CD4-positive, CD25-positive, alpha-beta regulatory T cell (primary cell): ENCODE measurements around the gene CHEK2. TPM values are rescaled to one million over a fixed set of nuclear protein-coding genes. Genes with fewer than 3 reads are reported as not detected.
"Not testable (repeated sequence)": the region's sequence is repeated elsewhere in the genome, so short reads cannot be mapped to it uniquely, and the experiment has no call there.

Source experiments
- ATAC-seq, 2 donors: fragments of 150-1000 bp; cut with Tn5 transposase; one replicate each; pipeline ENCODE4 v1.10.0; 2021; ENCODE audit warnings: low read depth in 2 of 2, moderate number of reproducible peaks in 2 of 2, moderate library complexity in 1 of 2
- DNase-seq, 3 donors: peaks; one replicate each; pipeline versions ENCODE4 v3.0.0 to v3.0.0-alpha.2; 2012 to 2022; ENCODE audit warnings: mixed read lengths in 1 of 3
- H3K27ac ChIP-seq: one replicate; pipeline ENCODE4 v1.7.0; 2013; ENCODE audit warnings: mild to moderate bottlenecking, low read length; ENCODE audit not compliant: insufficient read depth, poor library complexity, severe bottlenecking
- H3K27me3 ChIP-seq: one replicate; pipeline ENCODE4 v1.7.0; 2013; ENCODE audit warnings: low read length; ENCODE audit not compliant: control insufficient read depth, insufficient read depth
- H3K36me3 ChIP-seq: one replicate; pipeline ENCODE4 v1.7.0; 2013; ENCODE audit warnings: mild to moderate bottlenecking, low read length, moderate library complexity; ENCODE audit not compliant: control insufficient read depth, insufficient read depth
- H3K4me1 ChIP-seq: 2 replicates; pipeline ENCODE4 v1.7.0; 2013; ENCODE audit warnings: mild to moderate bottlenecking, low read length; ENCODE audit not compliant: insufficient read depth, control insufficient read depth, poor library complexity, severe bottlenecking
- H3K4me3 ChIP-seq: one replicate; pipeline ENCODE4 v1.7.0; 2013; ENCODE audit warnings: low read depth, mild to moderate bottlenecking, low read length, moderate library complexity
- H3K9me3 ChIP-seq, 2 experiments: 1 replicate in 1 of 2; 2 replicates in 1 of 2; pipeline ENCODE4 v1.7.0; 2013; ENCODE audit warnings: low read length in 2 of 2, mild to moderate bottlenecking in 1 of 2, moderate library complexity in 1 of 2; ENCODE audit not compliant: control insufficient read depth in 2 of 2
- H3K27ac Mint-ChIP-seq, 3 donors: one replicate each; pipeline ENCODE4 v1.8.0; 2020 to 2022; ENCODE audit warnings: mild to moderate bottlenecking in 3 of 3, mixed read lengths in 3 of 3, moderate library complexity in 2 of 3
- H3K27me3 Mint-ChIP-seq: one replicate; pipeline ENCODE4 v1.8.0; 2022; ENCODE audit warnings: mild to moderate bottlenecking, mixed read lengths
- H3K36me3 Mint-ChIP-seq: one replicate; pipeline ENCODE4 v1.8.0; 2020; ENCODE audit warnings: mixed read lengths
- H3K4me1 Mint-ChIP-seq, 4 donors: one replicate each; pipeline ENCODE4 v1.8.0; 2020 to 2022; ENCODE audit warnings: mixed read lengths in 4 of 4, mild to moderate bottlenecking in 1 of 4
- H3K4me3 Mint-ChIP-seq, 4 donors: one replicate each; pipeline ENCODE4 v1.8.0; 2020 to 2022; ENCODE audit warnings: mild to moderate bottlenecking in 4 of 4, mixed read lengths in 4 of 4, moderate library complexity in 3 of 4
- H3K9me3 Mint-ChIP-seq, 7 donors: one replicate each; pipeline ENCODE4 v1.8.0; 2020 to 2022; ENCODE audit warnings: mixed read lengths in 7 of 7, mild to moderate bottlenecking in 3 of 7, moderate library complexity in 2 of 7
- polyA plus RNA-seq, 4 donors: library from polyadenylated mRNA; unstranded; fragments of 300-500 nt; fragmentation: Illumina TruSeq; gene quantifications; one replicate each; pipeline ENCODE4 v1.2.3, GENCODE V29; 2021
- total RNA-seq: library from RNA; stranded (reverse); gene quantifications from one replicate; pipeline ENCODE4 v1.2.3, GENCODE V29; 2022

Gene CHEK2
- total and polyA plus RNA-seq, 5 donors from 2014 or later: 6.9 to 11.8 (median 8.9) TPM

DNA sequence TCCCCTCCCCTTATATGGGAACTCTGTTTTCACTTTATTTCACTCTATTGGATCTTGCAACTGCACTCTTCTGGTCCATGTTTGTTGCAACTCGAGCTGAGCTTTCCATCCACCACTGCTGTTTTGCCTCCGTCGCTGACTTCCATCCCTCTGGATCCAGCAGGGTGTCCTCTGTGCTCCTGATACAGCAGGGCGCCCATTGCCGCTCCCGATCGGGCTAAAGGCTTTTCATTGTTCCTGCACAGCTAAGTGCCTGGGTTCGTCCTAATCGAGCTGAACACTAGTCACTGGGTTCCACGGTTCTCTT is 19.8 kb upstream of the CHEK2 start:
- no peak for DNase-seq
- Histone ChIP-seq H3K27ac (no peak overlapping the region), H3K4me3 (no peak overlapping the region), H3K4me1 (no peaks in the 10 kb centered on the region), H3K36me3 (no peaks in the 10 kb centered on the region), H3K27me3 (no peaks in the 10 kb centered on the region), H3K9me3 (no peaks in the 10 kb centered on the region)
- no peaks in the 10 kb centered on the region for H3K4me1 Mint-ChIP-seq
- H3K4me3 Mint-ChIP-seq: no peak overlapping the region
- H3K9me3 Mint-ChIP-seq: peaks cover 0 to 1% (median 0%) of the 10 kb centered on the region in 7 donors
- no peak overlapping the region for H3K27ac Mint-ChIP-seq
- peaks cover 7% of the 10 kb centered on the region for H3K36me3 Mint-ChIP-seq
- H3K27me3 Mint-ChIP-seq: peaks cover 4% of the 10 kb centered on the region
- no peak for ATAC-seq

DNA sequence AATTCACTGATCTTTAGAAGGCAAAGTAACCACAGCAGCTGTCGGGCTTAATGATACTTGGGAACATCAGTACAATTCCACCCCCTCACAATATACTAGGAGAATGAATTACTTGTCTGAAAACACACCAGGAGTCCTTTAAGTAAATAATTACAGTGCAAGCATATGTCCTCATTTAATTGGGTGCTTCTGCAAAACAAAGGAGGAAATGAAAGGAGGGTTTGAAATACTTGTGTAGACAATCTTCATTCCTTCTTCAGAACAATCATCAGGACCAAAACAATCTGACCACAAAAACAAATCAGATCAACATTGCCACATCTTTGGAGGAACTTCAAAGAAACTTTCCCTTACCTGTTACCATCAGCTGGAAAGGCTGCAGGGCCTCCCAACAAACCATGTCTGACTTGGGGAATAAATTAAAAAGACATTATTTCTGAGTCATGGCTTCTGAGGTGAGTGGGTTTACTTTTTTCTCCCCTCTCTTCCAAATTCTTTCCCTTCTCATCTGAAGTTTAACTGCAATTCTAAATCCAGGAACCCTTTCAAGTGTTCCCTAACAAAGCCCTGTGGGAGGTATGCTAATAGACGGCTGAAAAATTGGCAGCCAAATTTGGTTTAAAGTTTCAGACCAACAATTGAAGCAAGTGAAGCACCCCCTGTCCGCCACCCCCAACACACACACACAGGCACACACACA is 18.4 kb upstream of the CHEK2 start:
- Mint-ChIP-seq H3K27ac (no peak overlapping the region), H3K4me3 (no peak overlapping the region), H3K4me1 (no peaks in the 10 kb centered on the region), H3K36me3 (peaks cover 7% of the 10 kb centered on the region), H3K27me3 (no peaks in the 10 kb centered on the region), H3K9me3 (peaks cover 0 to 1% (median 0%) of the 10 kb centered on the region in 7 donors)
- Histone ChIP-seq H3K9me3 (no peaks in the 10 kb centered on the region), H3K27me3 (no peaks in the 10 kb centered on the region), H3K27ac (no peak overlapping the region), H3K4me3 (no peak overlapping the region), H3K4me1 (no peaks in the 10 kb centered on the region), H3K36me3 (no peaks in the 10 kb centered on the region)
- ATAC-seq (no peak), DNase-seq (no peak)

DNA sequence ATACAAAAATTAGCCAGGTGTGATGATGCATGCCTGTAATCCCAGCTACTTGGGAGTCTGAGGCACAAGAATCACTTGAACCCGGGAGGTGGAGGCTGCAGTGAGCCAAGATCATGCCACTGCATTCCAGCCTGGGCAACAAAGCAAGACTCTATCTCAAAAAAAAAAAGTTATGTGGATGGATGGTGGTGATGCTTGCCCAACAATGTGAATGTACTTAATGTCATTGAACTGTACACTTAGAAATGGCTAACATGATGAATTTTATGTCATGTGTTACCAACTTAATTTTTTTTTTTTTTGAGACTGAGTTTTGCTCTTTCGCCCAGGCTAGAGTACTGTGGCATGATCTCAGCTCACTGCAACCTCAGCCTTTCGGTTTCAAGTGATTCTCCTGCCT is 12.9 kb upstream of the CHEK2 start:
- H3K9me3 ChIP-seq, H3K4me3 ChIP-seq, DNase-seq, H3K4me1 ChIP-seq, H3K27ac Mint-ChIP-seq, H3K27me3 Mint-ChIP-seq, H3K36me3 ChIP-seq, H3K27me3 ChIP-seq, H3K9me3 Mint-ChIP-seq, H3K27ac ChIP-seq, H3K4me1 Mint-ChIP-seq, ATAC-seq, H3K4me3 Mint-ChIP-seq: not testable (repeated sequence)
- H3K36me3 Mint-ChIP-seq: peaks cover 16% of the 10 kb centered on the region

DNA sequence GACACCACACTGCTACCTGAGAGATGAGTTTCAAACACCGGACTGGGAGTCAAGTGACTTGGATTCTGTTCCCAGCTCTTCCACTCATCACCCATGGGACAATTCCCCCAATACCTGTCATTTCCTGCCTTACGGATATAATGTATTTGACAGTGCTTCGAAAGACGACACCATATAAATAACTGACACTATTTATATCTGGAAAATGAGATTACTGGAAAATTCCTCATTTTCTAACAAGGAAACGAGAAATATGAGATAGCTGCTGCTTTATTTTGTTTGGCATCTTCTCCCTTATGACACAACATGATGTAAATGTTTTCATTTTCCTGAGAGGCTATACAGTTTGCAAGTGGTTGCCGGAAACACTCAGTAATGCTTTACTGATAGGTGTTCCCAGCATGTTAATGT is 8.9 kb upstream of the CHEK2 start:
- ATAC-seq: no peak
- Mint-ChIP-seq H3K27ac (no peak overlapping the region), H3K4me1 (peaks cover 4 to 8% (median 5%) of the 10 kb centered on the region in 4 donors), H3K27me3 (no peaks in the 10 kb centered on the region), H3K9me3 (no peaks in the 10 kb centered on the region), H3K36me3 (peaks cover 26% of the 10 kb centered on the region), H3K4me3 (no peak overlapping the region)
- Histone ChIP-seq H3K27me3 (no peaks in the 10 kb centered on the region), H3K36me3 (peaks cover 20% of the 10 kb centered on the region), H3K27ac (no peak overlapping the region), H3K4me3 (no peak overlapping the region), H3K4me1 (no peaks in the 10 kb centered on the region), H3K9me3 (no peaks in the 10 kb centered on the region)
- no peak for DNase-seq

DNA sequence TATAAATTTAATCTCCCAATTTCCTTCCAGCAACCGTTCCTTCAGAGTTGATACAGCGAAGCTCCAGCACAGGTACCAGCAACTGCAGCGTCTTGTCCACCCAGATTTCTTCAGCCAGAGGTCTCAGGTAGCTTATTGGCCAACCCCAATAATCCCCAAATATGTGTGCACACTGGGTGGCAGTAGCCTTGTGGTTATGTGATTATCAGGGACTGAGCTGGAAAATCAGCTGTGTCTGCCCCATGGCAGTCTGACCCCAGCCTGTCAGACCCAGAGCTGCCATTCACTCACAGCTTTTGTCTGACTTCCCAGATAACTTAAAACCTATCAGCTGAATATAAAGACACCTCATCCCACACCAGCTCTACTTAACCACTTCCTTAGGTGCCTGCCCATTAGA is 2.2 kb upstream of the CHEK2 start:
- Mint-ChIP-seq H3K4me3 (peak overlapping the region; percentile 8 to 95 (median 73)), H3K4me1 (peaks cover 7 to 37% (median 21%) of the 10 kb centered on the region in 4 donors), H3K36me3 (peaks cover 18% of the 10 kb centered on the region), H3K27ac (no peak overlapping the region), H3K9me3 (no peaks in the 10 kb centered on the region), H3K27me3 (no peaks in the 10 kb centered on the region)
- Histone ChIP-seq H3K4me3 (no peak overlapping the region), H3K9me3 (no peaks in the 10 kb centered on the region), H3K4me1 (peaks cover 14% of the 10 kb centered on the region), H3K27me3 (no peaks in the 10 kb centered on the region), H3K27ac (no peak overlapping the region), H3K36me3 (peaks cover 27% of the 10 kb centered on the region)
- DNase-seq (no peak), ATAC-seq (no peak)

DNA sequence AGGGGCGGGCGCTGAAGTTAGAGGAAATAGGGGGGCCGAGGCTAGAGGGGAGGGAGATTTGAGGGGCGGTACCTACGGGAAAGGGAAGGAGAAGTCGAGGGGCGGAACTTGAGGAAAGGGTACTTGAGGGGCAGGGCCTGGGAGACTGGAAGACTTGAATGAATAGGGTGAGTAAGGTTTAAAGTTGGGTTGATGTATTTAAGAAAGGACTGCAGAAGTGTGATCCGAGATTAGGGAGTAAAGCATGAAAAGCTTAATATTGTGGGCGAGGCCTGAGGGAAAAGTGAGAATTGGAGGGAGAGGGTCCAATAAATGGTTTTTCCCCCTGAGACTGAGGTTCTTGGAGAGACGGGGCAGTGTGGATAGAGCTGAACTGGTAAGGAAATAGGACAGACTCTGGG is 942 bp upstream of the CHEK2 start:
- Histone ChIP-seq H3K4me3 (peak overlapping the region; percentile 94), H3K27ac (peak overlapping the region; percentile 95), H3K4me1 (peaks cover 14% of the 10 kb centered on the region), H3K36me3 (peaks cover 20% of the 10 kb centered on the region), H3K27me3 (no peaks in the 10 kb centered on the region), H3K9me3 (no peaks in the 10 kb centered on the region)
- no peak for DNase-seq
- no peak for ATAC-seq
- Mint-ChIP-seq H3K36me3 (peaks cover 12% of the 10 kb centered on the region), H3K27me3 (no peaks in the 10 kb centered on the region), H3K4me1 (peaks cover 7 to 36% (median 22%) of the 10 kb centered on the region in 4 donors), H3K4me3 (peak overlapping the region; percentile 91 to 100 (median 94)), H3K9me3 (no peaks in the 10 kb centered on the region), H3K27ac (peak overlapping the region; percentile 90 to 96 (median 95))

DNA sequence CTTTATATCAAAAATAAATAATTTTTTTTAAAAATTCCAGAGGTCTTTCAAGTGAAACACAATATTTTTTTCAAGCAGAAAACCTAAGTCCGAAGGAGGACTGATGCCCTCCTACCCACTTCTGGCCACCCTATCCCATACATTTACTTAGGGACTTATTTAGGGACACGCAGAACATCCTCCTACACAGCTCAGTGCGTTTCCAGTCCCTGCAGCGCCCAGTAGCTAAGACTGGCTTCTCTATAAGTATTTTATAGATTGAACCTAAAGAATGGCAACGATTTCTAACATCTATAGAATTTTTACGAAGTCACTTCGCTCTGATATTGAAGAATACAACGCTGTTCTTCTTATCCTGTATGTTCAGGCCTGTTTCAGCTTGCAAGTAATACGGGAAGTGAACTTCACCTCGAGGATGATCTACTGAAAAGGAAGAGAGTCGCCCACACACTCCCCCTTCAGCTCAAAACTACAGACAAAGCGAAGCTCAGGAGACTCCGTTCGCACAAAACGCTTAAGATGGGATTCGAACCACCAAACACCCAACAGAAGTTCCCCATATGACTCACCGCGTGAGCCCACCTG is 328 bp downstream of the CHEK2 start:
- no peaks in the 10 kb centered on the region for H3K9me3 ChIP-seq
- peak overlapping the region; percentile 94 for H3K4me3 ChIP-seq
- no peak for DNase-seq
- peaks cover 14% of the 10 kb centered on the region for H3K36me3 ChIP-seq
- peak overlapping the region; percentile 90 to 96 (median 95) for H3K27ac Mint-ChIP-seq
- H3K4me3 Mint-ChIP-seq: peak overlapping the region; percentile 91 to 100 (median 94)
- H3K27ac ChIP-seq: peak overlapping the region; percentile 95
- H3K36me3 Mint-ChIP-seq: peaks cover 12% of the 10 kb centered on the region
- H3K27me3 Mint-ChIP-seq: no peaks in the 10 kb centered on the region
- H3K4me1 ChIP-seq: peaks cover 14% of the 10 kb centered on the region
- H3K9me3 Mint-ChIP-seq: no peaks in the 10 kb centered on the region
- no peaks in the 10 kb centered on the region for H3K27me3 ChIP-seq
- peaks cover 7 to 38% (median 22%) of the 10 kb centered on the region in 4 donors for H3K4me1 Mint-ChIP-seq
- no peak for ATAC-seq

DNA sequence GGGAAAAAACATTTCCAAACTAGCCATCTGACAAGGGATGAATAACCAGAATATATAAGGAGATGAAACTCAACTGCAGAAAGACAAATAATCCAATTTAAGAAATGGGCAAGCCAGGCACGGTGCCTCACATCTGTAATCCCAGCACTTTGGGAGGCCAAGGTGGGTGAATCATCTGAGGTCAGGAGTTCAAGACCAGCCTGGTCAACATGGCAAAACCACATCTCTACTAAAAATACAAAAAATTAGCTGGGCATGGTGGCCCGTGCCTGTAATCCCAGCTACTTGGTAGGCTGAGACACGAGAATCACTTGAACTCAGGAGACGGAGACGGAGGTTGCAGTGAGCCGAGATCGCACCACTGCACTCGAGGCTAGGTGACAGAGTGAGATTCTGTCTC is 2.7 kb downstream of the CHEK2 start:
- not testable (repeated sequence) for ATAC-seq, H3K9me3 ChIP-seq, H3K4me3 ChIP-seq, H3K36me3 Mint-ChIP-seq, H3K27me3 ChIP-seq, H3K27me3 Mint-ChIP-seq, DNase-seq, H3K36me3 ChIP-seq, H3K9me3 Mint-ChIP-seq, H3K27ac Mint-ChIP-seq, H3K27ac ChIP-seq
- H3K4me1 Mint-ChIP-seq: peaks cover 7 to 38% (median 25%) of the 10 kb centered on the region in 4 donors
- peaks cover 14% of the 10 kb centered on the region for H3K4me1 ChIP-seq
- H3K4me3 Mint-ChIP-seq: peak overlapping the region in 1 of 4 donors; percentile 75
